NCI-H128 (cell line): Measurements from ENCODE around the gene CIRBP.
A peak's percentile ranks its signal among the peaks of the same experiment; 100 is the strongest.
"Not testable (repeated sequence)": the region's sequence is repeated elsewhere in the genome, so short reads cannot be mapped to it uniquely, and the experiment has no call there.

ENCODE experiments used
- DNase-seq: peaks from one replicate; lab custom pipeline; 2025; ENCODE audit not compliant: unreplicated experiment; lab: John Stamatoyannopoulos, UW

CIRBP gene

DNA sequence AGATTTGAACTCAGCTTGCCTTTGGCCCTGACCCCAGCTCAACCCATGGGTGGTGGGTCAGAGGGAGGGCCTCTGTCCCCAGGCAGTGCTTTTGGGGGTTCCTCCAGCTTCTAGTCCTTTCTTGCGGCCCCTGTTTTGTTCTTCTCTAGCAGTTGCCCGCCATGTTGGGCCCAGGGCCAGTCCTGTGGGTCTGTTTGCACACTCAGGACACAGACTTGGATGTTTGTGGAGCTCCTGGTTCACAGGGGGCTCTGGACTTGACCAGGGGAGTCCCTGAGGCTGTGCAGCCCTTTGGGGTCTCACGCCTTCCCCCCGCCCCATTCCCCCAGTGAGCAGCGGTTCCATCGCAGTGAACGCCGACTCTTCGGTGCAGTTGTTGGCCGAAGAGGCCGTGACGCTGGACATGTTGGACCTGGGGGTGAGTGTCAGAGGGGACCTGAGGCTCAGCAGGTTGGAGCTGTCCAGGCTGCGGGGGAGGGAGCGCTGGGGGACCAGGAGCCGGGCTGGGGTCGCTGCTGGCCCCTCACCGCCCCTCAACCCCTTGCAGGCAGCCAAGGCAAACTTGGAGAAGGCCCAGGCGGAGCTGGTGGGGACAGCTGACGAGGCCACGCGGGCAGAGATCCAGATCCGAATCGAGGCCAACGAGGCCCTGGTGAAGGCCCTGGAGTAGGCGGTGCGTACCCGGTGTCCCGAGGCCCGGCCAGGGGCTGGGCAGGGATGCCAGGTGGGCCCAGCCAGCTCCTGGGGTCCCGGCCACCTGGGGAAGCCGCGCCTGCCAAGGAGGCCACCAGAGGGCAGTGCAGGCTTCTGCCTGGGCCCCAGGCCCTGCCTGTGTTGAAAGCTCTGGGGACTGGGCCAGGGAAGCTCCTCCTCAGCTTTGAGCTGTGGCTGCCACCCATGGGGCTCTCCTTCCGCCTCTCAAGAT lies 25.1 kb upstream of the CIRBP start:
- DNase-seq = peak; percentile 44

GRCh38 chr19:1244693-1245451 lies 24.3 kb upstream of the CIRBP start:
- DNase-seq = no peak

- DNase-seq = no peak
Measured at GRCh38 chr19:1245494-1246264, 23.5 kb upstream of the CIRBP start.

- not testable (repeated sequence) for DNase-seq
Measured at GRCh38 chr19:1246265-1247087, 22.7 kb upstream of the CIRBP start.

- DNase-seq = no peak
Measured at GRCh38 chr19:1247748-1248138, 21.4 kb upstream of the CIRBP start.

- no peak for DNase-seq
Measured at GRCh38 chr19:1248139-1248785, 20.9 kb upstream of the CIRBP start, which contains the start of gene MIDN. Gene MIDN (plus strand): TSS chr19:1248583. CDS start chr19:1250297, 1,714 bp downstream.

DNA sequence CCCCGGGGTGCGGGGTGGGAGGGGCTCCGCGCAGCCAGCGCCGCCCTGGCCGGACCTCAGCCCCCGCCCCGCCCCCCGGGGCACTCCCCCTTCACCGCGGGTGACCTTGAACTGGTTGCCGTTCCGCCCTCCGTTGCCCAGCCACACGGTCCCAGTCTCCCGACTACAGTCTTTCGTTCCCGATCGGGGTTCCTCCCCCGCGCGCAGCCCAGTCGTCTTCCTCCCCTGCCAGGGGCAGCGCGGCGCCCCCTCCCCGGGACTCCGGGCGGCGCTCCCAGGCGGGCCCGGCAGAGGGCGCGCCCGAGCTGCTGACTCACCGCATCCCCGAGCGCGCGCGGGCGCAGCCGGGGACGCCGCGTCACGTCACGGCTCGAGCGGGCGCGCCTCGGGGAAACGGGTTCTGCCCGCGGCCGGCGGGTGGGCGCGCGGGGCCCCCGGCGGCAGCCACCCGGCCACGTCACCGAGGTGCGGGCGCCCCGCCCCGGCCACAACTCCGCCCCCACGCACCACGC lies 20.3 kb upstream of the CIRBP start:
- DNase-seq = peak; percentile 42

DNA sequence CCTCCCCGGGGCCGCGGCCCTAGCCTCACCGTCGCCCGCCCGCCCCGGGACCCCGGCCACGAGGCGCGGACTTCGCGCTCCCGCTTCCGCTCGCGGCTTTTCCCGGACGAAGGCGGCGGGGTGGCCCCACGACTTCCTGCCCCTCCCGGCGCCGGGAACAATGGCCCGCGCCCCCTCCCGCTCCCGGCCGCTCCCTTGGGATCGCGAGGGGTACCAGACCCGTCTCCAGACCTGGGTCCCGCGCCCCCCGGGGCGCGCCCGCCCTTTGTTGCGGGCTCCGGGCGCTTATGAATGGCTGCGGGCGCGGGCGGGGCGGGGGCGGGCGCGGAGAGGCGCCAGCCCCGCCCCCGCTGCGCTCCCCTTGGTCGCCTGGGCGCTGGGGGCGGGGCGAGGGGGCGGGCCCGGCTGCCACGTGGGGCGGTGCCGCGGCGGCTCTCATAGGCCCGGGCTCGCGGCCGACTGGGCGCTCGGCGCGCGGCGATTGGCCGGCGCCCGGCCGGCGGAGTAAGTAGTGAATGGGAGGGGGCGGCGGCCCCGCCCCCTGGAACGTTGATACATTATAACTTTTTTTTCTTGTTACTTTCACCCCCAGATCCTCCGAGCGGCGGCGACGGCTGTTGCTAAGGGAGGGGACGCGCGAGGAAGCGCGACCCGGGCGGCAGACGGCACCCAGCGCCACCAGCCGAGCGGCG lies 19.7 kb upstream of the CIRBP start:
- DNase-seq = peak; percentile 90

- no peak for DNase-seq
Measured at GRCh38 chr19:1249990-1250436, 19.1 kb upstream of the CIRBP start.

- no peak for DNase-seq
Measured at GRCh38 chr19:1250437-1251260, 18.5 kb upstream of the CIRBP start.

- no peak for DNase-seq
Measured at GRCh38 chr19:1251330-1252220, 17.6 kb upstream of the CIRBP start.

- no peak for DNase-seq
Measured at GRCh38 chr19:1252221-1252820, 16.8 kb upstream of the CIRBP start.

DNA sequence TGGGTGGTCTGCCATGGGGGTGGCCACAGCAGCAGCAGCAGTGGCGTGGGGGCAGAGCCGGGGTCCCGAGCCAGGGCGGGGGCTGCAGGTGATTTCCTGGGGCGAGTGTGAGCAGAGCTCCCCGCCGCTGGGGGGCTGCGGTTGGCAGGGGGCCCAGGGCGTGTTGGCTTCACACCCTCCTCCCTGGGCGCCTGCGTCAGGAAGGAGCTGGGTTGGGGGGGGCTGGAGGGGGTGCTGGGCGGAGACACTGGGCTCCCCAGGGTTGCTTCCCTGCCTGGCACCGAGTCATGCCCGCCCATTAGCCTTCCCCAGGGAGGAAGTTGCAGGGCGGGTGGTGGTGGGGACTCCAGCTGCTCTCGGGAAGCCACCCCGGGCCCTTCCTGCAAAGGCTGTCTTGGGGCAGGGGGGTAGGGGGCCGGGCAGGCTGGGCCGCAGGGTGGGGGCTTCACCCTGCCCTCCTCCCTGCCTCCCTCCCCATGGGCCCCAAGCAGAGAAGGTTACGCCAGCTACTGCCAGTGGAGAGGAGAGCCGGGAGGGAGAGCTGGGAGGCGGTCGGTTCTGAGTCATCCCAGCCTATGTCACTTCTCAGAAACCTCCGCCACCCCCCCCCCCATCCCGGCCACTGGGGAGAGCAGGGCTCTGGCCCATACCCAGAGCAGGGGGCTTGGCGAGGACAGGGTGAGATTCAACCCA lies 16.2 kb upstream of the CIRBP start:
- no peak for DNase-seq

DNA sequence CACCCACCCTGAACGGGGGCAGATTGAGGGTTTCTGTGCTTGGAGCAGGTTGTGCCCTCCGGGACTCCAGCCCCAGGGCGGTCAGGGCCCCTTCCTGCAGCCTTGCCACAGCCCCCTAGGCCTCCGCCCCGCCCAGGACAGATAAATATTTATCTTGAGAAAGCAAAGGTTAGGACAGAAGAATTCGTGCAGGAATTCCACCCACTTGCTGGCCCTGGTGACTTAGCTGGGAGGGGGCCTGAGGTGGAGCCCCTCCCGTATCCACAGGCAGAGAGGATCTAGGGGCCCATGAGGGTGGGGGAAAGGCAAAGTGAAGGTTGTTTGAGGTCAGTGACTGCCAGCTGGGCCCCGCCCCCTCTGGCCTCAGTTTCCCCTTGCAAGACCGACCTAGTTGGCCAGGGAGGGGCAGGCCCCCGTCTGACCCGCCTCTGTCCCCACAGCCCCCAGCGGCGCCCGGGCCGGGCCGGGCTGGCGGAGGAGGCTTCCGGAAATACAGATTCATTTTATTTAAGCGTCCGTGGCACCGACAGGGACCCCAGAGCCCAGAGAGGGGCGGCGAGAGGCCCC lies 15.5 kb upstream of the CIRBP start:
- no peak for DNase-seq

GRCh38 chr19:1254081-1254527 lies 15.0 kb upstream of the CIRBP start:
- no peak for DNase-seq
